ENCODE measurements around the gene BORCS5. TPM values are rescaled to one million over a fixed set of nuclear protein-coding genes. Genes with fewer than 3 reads are reported as not detected.

Gene BORCS5
- total RNA-seq, 1 experiment from 2014 or later = 13.9 TPM

DNA sequence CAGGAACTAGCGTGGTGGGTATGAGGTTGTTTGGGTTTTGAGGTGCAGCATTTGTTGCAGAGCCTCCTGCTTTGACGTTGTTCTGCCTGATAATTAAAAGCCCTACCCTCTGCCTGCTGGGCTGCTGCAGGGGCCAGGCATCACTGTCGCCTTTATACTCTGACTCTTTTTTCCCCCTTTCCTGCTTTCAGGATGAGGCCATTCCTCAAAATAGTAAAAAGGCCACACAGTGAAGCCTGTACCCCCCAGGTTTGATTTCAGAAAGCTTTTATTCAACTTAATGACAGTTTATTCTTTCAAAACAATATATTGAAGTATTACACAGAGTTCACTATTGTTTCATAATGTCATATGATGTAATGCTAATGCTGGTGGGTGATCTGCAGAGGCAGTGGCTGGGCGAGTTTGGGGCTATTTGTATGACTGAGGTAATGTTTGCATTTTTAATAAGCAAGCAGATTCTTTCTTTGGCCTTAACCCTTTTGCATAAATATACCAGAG lies 9.1 kb downstream of the BORCS5 start:
- no peaks in the 10 kb centered on the region; the same call in 1 of the 2 replicates for H3K27me3 Mint-ChIP-seq (ENCODE audit: low read depth)
- H4K91ac ChIP-seq (ENCODE audit: insufficient read length, low read depth, low read length) = no peak overlapping the region
- H3K4me1 Mint-ChIP-seq = peaks cover 0 to 9% of the 10 kb centered on the region in 2 experiments; a peak in 3 of 4 replicates
- no peaks in the 10 kb centered on the region for H3K79me1 ChIP-seq (ENCODE audit: insufficient read depth, low read depth, low read length, poor library complexity, severe bottlenecking)
- no peaks in the 10 kb centered on the region for H3K23me2 ChIP-seq (ENCODE audit: insufficient read length, low read depth, low read length, poor library complexity, severe bottlenecking)
- H3K36me3 Mint-ChIP-seq (ENCODE audit: insufficient read depth in 1 of 3, low read depth in 3 of 3) = no peaks in the 10 kb centered on the region; a peak in 2 of 7 replicates
- no peak overlapping the region for H3K14ac ChIP-seq (ENCODE audit: insufficient read depth, low read length)
- no peak overlapping the region for H2AK5ac ChIP-seq (ENCODE audit: insufficient read length, low read length)
- H2BK5ac ChIP-seq (ENCODE audit: insufficient read length, low read length) = no peak overlapping the region
- no peak overlapping the region for H2BK20ac ChIP-seq (ENCODE audit: low read depth, low read length, poor library complexity, severe bottlenecking)
- no peak overlapping the region for H3K27ac Mint-ChIP-seq
- no peak for DNase-seq
- H3K56ac ChIP-seq (ENCODE audit: insufficient read length, low read depth, low read length) = no peak overlapping the region
- H4K5ac ChIP-seq (ENCODE audit: insufficient read length, low read depth, low read length) = no peak overlapping the region
- no CpG with 5 or more reads among the region's 4 CpGs for WGBS (ENCODE audit: extremely low coverage, insufficient read length, low lambda C conversion rate)
- no peaks in the 10 kb centered on the region for H3K79me2 ChIP-seq (ENCODE audit: insufficient read depth, low read length)
- H2AFZ ChIP-seq (ENCODE audit: low read length) = no peak overlapping the region
- no peak overlapping the region for H3K27ac ChIP-seq (ENCODE audit: insufficient read length, low read depth, low read length)
- no peak overlapping the region for H3K23ac ChIP-seq (ENCODE audit: insufficient read length, low read depth, low read length)
- no peak overlapping the region for H3K4me2 ChIP-seq (ENCODE audit: insufficient read depth, insufficient read length, low read length)
- no peak overlapping the region for H3K18ac ChIP-seq (ENCODE audit: insufficient read length, low read depth, low read length)
- H3K4me1 ChIP-seq (ENCODE audit: insufficient read depth, low read length) = peaks cover 2% of the 10 kb centered on the region; the same call in 1 of the 2 replicates
- no peak overlapping the region for H2BK12ac ChIP-seq (ENCODE audit: insufficient read length, low read depth, low read length)
- no peak overlapping the region for H4K8ac ChIP-seq (replicated peaks; ENCODE audit: insufficient read length, low read depth, low read length)
- H4K20me1 ChIP-seq (ENCODE audit: control insufficient read depth, insufficient read depth, insufficient read length) = no peaks in the 10 kb centered on the region
- no peak overlapping the region for H3T11ph ChIP-seq (ENCODE audit: low read length)
- H2BK120ac ChIP-seq (ENCODE audit: low read depth, low read length, poor library complexity, severe bottlenecking) = no peak overlapping the region
- H2BK15ac ChIP-seq (ENCODE audit: low read depth, low read length) = no peak overlapping the region
- H3K9me3 ChIP-seq (ENCODE audit: control insufficient read depth, low read depth, low read length) = no peaks in the 10 kb centered on the region
- no peak overlapping the region for H3K9ac ChIP-seq (ENCODE audit: extremely low read depth, insufficient read length, low read length)
- no peaks in the 10 kb centered on the region for H3K9me3 Mint-ChIP-seq
- no peak overlapping the region for H3K4ac ChIP-seq (ENCODE audit: low read depth, low read length)
- no peaks in the 10 kb centered on the region for H3K27me3 ChIP-seq (ENCODE audit: insufficient read depth, low read length)
- TF ChIP-seq, protein P1, sequence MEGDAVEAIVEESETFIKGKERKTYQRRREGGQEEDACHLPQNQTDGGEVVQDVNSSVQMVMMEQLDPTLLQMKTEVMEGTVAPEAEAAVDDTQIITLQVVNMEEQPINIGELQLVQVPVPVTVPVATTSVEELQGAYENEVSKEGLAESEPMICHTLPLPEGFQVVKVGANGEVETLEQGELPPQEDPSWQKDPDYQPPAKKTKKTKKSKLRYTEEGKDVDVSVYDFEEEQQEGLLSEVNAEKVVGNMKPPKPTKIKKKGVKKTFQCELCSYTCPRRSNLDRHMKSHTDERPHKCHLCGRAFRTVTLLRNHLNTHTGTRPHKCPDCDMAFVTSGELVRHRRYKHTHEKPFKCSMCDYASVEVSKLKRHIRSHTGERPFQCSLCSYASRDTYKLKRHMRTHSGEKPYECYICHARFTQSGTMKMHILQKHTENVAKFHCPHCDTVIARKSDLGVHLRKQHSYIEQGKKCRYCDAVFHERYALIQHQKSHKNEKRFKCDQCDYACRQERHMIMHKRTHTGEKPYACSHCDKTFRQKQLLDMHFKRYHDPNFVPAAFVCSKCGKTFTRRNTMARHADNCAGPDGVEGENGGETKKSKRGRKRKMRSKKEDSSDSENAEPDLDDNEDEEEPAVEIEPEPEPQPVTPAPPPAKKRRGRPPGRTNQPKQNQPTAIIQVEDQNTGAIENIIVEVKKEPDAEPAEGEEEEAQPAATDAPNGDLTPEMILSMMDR (conservative IDR thresholded peaks at IDR 0.05) = no peak
- H3K4me3 Mint-ChIP-seq = no peak overlapping the region

Measured in H9 (cell line).